Stomach (tissue), 4 donors: ENCODE results near the gene CCDC24.

ENCODE experiments used
- CTCF ChIP-seq, 7 experiments: fragments of 450-650 bp in 4 of 7; fragments of 200-600 bp in 3 of 7; sonication (generic) in 3 of 7; IDR thresholded peaks; one replicate each; pipeline ENCODE4 v1.5.1; 2016 to 2019; ENCODE audit warnings: antibody characterized with exemption in 7 of 7, control low read depth in 2 of 7, mild to moderate bottlenecking in 1 of 7
- EP300 ChIP-seq: sonication (generic); formaldehyde crosslinking; IDR thresholded peaks from one replicate; pipeline ENCODE4 v1.6.1; 2017; ENCODE audit warnings: antibody characterized with exemption
- POLR2AphosphoS5 ChIP-seq, 3 donors: sonication (generic); formaldehyde crosslinking; IDR thresholded peaks; one replicate each; pipeline ENCODE4 v1.6.1; 2016; ENCODE audit warnings: antibody characterized with exemption in 3 of 3

GRCh38 chr1:43970911-43971310, 20.5 kb upstream of the CCDC24 start:
- TF ChIP-seq CTCF (IDR thresholded peaks at IDR 0.05), result no peak
- TF ChIP-seq EP300, result no peak
- TF ChIP-seq POLR2AphosphoS5 (IDR thresholded peaks at IDR 0.05), result no peak
